Measurements from ENCODE around the gene ALPL. TPM values are rescaled to one million over a fixed set of nuclear protein-coding genes. Genes with fewer than 3 reads are reported as not detected.

ALPL gene
- total and polyA plus RNA-seq, 2 of the 4 experiments (the other 2 are of a cell fraction), result 0.54 to 2.2 TPM

- no peaks in the 10 kb centered on the region for H3K36me3 ChIP-seq (ENCODE audit: control insufficient read depth, insufficient read depth, low read length)
- 76% methylated on average over 6 of the region's 8 CpGs; no CpG with 5 or more reads in 1 of the 2 experiments for WGBS, 2 experiments (ENCODE audit: extremely low coverage in 2 of 2, insufficient read length in 1 of 2)
- H3K56ac ChIP-seq (ENCODE audit: extremely low read depth, insufficient read depth, low read length), result no peak overlapping the region
- no peak for ATAC-seq (ENCODE audit: low read depth)
- H3K4ac ChIP-seq (ENCODE audit: low read depth, low read length), result no peak overlapping the region
- dilution Hi-C loops (cut with HindIII; ENCODE audit: low sequenced_read_pairs, unreplicated experiment) (no loop called here), in situ Hi-C loops (cut with MboI; ENCODE audit: low sequenced_read_pairs) (no loop called here), intact Hi-C loops (cut with micrococcal nuclease) (no loop called here)
- no peak overlapping the region for H3K23ac ChIP-seq (ENCODE audit: low read depth, low read length)
- H3K4me3 ChIP-seq (ENCODE audit: insufficient read depth, low read depth, low read length), result no peak overlapping the region
- TF ChIP-seq USF2 (IDR thresholded peaks at IDR 0.05; ENCODE audit: low read depth, low read length) (no peak), MAZ (IDR thresholded peaks at IDR 0.05; ENCODE audit: borderline replicate concordance, low read depth, low read length) (no peak), CTCF (conservative IDR thresholded peaks at IDR 0.05; ENCODE audit: low read depth, low read length) (no peak), FOS (IDR thresholded peaks at IDR 0.05; ENCODE audit: low read depth, low read length) (no peak), POLR2A (IDR thresholded peaks at IDR 0.05; ENCODE audit: low read depth, low read length) (no peak), MAFK (IDR thresholded peaks at IDR 0.05; ENCODE audit: low read depth, low read length) (no peak), ELK1 (IDR thresholded peaks at IDR 0.05; ENCODE audit: borderline replicate concordance, low read depth, low read length) (no peak), NFE2L2 (IDR thresholded peaks at IDR 0.05; ENCODE audit: low read depth, low read length) (no peak), RCOR1 (IDR thresholded peaks at IDR 0.05; ENCODE audit: insufficient replicate concordance, low read length) (no peak), BHLHE40 (IDR thresholded peaks at IDR 0.05; ENCODE audit: low read depth, low read length) (no peak), RAD21 (IDR thresholded peaks at IDR 0.05; ENCODE audit: low read length) (no peak), MXI1 (IDR thresholded peaks at IDR 0.05; ENCODE audit: borderline replicate concordance, low read depth, low read length) (no peak), CHD1 (IDR thresholded peaks at IDR 0.05; ENCODE audit: low read depth, low read length) (no peak), CEBPB (IDR thresholded peaks at IDR 0.05; ENCODE audit: low read depth, low read length) (no peak), RFX5 (IDR thresholded peaks at IDR 0.05; ENCODE audit: low read depth, low read length) (no peak), SMC3 (IDR thresholded peaks at IDR 0.05; ENCODE audit: low read depth, low read length) (no peak)
- no peak overlapping the region for H3K4me2 ChIP-seq (ENCODE audit: low read depth, low read length)
- H3K9ac ChIP-seq (ENCODE audit: low read depth, low read length), result no peak overlapping the region
- no peak overlapping the region for H3K27ac ChIP-seq (ENCODE audit: insufficient read depth, low read length)
- no peak overlapping the region for H2AK5ac ChIP-seq (ENCODE audit: low read depth, low read length)
- DNase-seq, result no peak
- no peak overlapping the region for H3K18ac ChIP-seq (ENCODE audit: low read depth, low read length)
- ChIA-PET POLR2A (ENCODE audit: unreplicated experiment) (no interaction called here), CTCF (no interaction called here)
- H2BK120ac ChIP-seq (ENCODE audit: low read depth, low read length), result no peak overlapping the region
- no peak overlapping the region for H2BK5ac ChIP-seq (ENCODE audit: low read depth, low read length, poor library complexity, severe bottlenecking)
- no peak overlapping the region for H4K5ac ChIP-seq (ENCODE audit: low read depth, low read length)
- H2AFZ ChIP-seq (replicated peaks; ENCODE audit: low read length, poor library complexity), result no peak overlapping the region
- H3K9me1 ChIP-seq (ENCODE audit: insufficient read depth, low read length), result no peaks in the 10 kb centered on the region
- no peak overlapping the region for H3K14ac ChIP-seq (replicated peaks; ENCODE audit: low read depth, low read length)
- H2AK9ac ChIP-seq (replicated peaks; ENCODE audit: low read depth, low read length, poor library complexity), result no peak overlapping the region
- no peaks in the 10 kb centered on the region; the same call in 1 of the 2 replicates for H4K20me1 ChIP-seq (ENCODE audit: insufficient read depth, low read length)
- H3K4me1 ChIP-seq (ENCODE audit: control insufficient read depth, insufficient read depth, low read length), result no peaks in the 10 kb centered on the region
- H3K27me3 ChIP-seq (ENCODE audit: control insufficient read depth, insufficient read depth, low read length), result peaks cover 30% of the 10 kb centered on the region
- H4K91ac ChIP-seq (ENCODE audit: insufficient read depth, low read depth, low read length), result no peak overlapping the region
- no peak overlapping the region for H4K8ac ChIP-seq (ENCODE audit: low read depth in 2 of 2, low read length in 2 of 2)
- H2BK20ac ChIP-seq (ENCODE audit: low read depth, low read length), result no peak overlapping the region
- no TSS peak for BruUV-seq (replicated peaks)
- H3K79me1 ChIP-seq (ENCODE audit: low read depth in 1 of 2, low read length in 2 of 2), result no peaks in the 10 kb centered on the region
- H2BK15ac ChIP-seq (ENCODE audit: low read depth, low read length), result no peak overlapping the region
- H3K9me3 ChIP-seq (ENCODE audit: control insufficient read depth, insufficient read depth, low read length), result no peaks in the 10 kb centered on the region
Measured at GRCh38 chr1:21598904-21599303, 89.7 kb downstream of the ALPL start.

Measured in IMR-90 (cell line).